Gastrocnemius medialis (tissue), 4 donors: ENCODE results near the gene NPR2.

ENCODE experiments used
- CTCF ChIP-seq, 5 experiments: fragments of 450-650 bp in 3 of 5; fragments of 200-600 bp in 2 of 5; sonication (generic) in 2 of 5; IDR thresholded peaks in 4 of 5; conservative IDR thresholded peaks in 1 of 5; 1 replicate in 4 of 5; 2 replicates in 1 of 5; pipeline ENCODE4 v1.5.1; 2016 to 2019; ENCODE audit warnings: antibody characterized with exemption in 5 of 5, mild to moderate bottlenecking in 3 of 5, moderate library complexity in 3 of 5
- POLR2A ChIP-seq, 2 donors: fragments of 450-650 bp; IDR thresholded peaks; one replicate each; pipeline ENCODE4 v1.6.1; 2017; ENCODE audit warnings: antibody characterized with exemption in 2 of 2, mild to moderate bottlenecking in 2 of 2, moderate library complexity in 2 of 2

GRCh38 chr9:35754264-35754663 is 37.1 kb upstream of the NPR2 start, which contains the start of gene MSMP:
- TF ChIP-seq CTCF (IDR thresholded peaks at IDR 0.05 in 4 of 5, conservative IDR thresholded peaks at IDR 0.05 in 1 of 5) = no peak
- no peak for TF ChIP-seq POLR2A (IDR thresholded peaks at IDR 0.05)
